Keratinocyte (primary cell): ENCODE measurements around the gene LEKR1. TPM values are rescaled to one million over a fixed set of nuclear protein-coding genes. Genes with fewer than 3 reads are reported as not detected.
A peak's percentile ranks its signal among the peaks of the same experiment; 100 is the strongest.
"Not testable (repeated sequence)": the region's sequence is repeated elsewhere in the genome, so short reads cannot be mapped to it uniquely, and the experiment has no call there.

Experiments
- DNase-seq: peaks from one replicate; pipeline ENCODE4 v3.0.0-alpha.2; 2011; ENCODE audit warnings: low read depth, missing footprints, low spot score
- FAIRE-seq: peaks from 2 replicates; lab custom pipeline; 2011; peaks lifted over from hg19 to GRCh38; lab: Jason Lieb, UNC
- H2AFZ ChIP-seq: 2 replicates; pipeline ENCODE4 v1.6.0; 2012; ENCODE audit warnings: low read length, control low read depth, inconsistent platforms; ENCODE audit not compliant: control insufficient read depth
- H3K27ac ChIP-seq: 2 replicates; pipeline ENCODE4 v1.5.1; 2011; ENCODE audit warnings: low read length; ENCODE audit not compliant: control insufficient read depth, insufficient read depth
- H3K27me3 ChIP-seq: 3 replicates; pipeline ENCODE4 v1.6.0; 2011; ENCODE audit warnings: low read length; ENCODE audit not compliant: control insufficient read depth, insufficient read depth; ENCODE audit errors: extremely low read depth
- H3K36me3 ChIP-seq, 2 experiments: 2 replicates in 1 of 2; 3 replicates in 1 of 2; pipeline ENCODE4 v1.5.1; 2011; ENCODE audit warnings: low read length in 2 of 2, mild to moderate bottlenecking in 1 of 2; ENCODE audit not compliant: control insufficient read depth in 2 of 2, insufficient read depth in 2 of 2; ENCODE audit errors: extremely low read depth in 1 of 2
- H3K4me1 ChIP-seq: 3 replicates; pipeline ENCODE4 v1.5.1; 2011; ENCODE audit warnings: low read length; ENCODE audit not compliant: control insufficient read depth, insufficient read depth; ENCODE audit errors: extremely low read depth
- H3K4me2 ChIP-seq: 3 replicates; pipeline ENCODE4 v1.6.0; 2011; ENCODE audit warnings: low read depth, low read length; ENCODE audit not compliant: control insufficient read depth, insufficient read depth; ENCODE audit errors: extremely low read depth
- H3K4me3 ChIP-seq, 3 experiments: fragments of 200-600 bp in 1 of 3; sonication (generic) in 1 of 3; 2 replicates in 2 of 3; 3 replicates in 1 of 3; pipeline ENCODE4 v1.5.1; 2011 to 2016; ENCODE audit warnings: low read length in 3 of 3, mild to moderate bottlenecking in 3 of 3, control low read depth in 2 of 3, inconsistent platforms in 1 of 3, low read depth in 1 of 3, mixed read lengths in 1 of 3, mixed run types in 1 of 3, moderate library complexity in 1 of 3; ENCODE audit not compliant: control insufficient read depth in 2 of 3, insufficient read depth in 2 of 3; ENCODE audit errors: extremely low read depth in 1 of 3
- H3K79me2 ChIP-seq: 2 replicates; pipeline ENCODE4 v1.6.0; 2012; ENCODE audit warnings: low read length; ENCODE audit not compliant: control insufficient read depth, insufficient read depth
- H3K9ac ChIP-seq: 3 replicates; pipeline ENCODE4 v1.6.0; 2011; ENCODE audit warnings: low read length; ENCODE audit not compliant: control insufficient read depth, insufficient read depth; ENCODE audit errors: extremely low read depth
- H3K9me1 ChIP-seq: 3 replicates; pipeline ENCODE4 v1.6.0; 2011; ENCODE audit warnings: low read length; ENCODE audit not compliant: control insufficient read depth, insufficient read depth; ENCODE audit errors: extremely low read depth
- H3K9me3 ChIP-seq: 2 replicates; pipeline ENCODE4 v1.5.1; 2012; ENCODE audit warnings: low read depth, low read length; ENCODE audit not compliant: control insufficient read depth
- H4K20me1 ChIP-seq: 3 replicates; pipeline ENCODE4 v1.6.0; 2011; ENCODE audit warnings: low read length; ENCODE audit not compliant: control insufficient read depth, insufficient read depth; ENCODE audit errors: extremely low read depth
- CTCF ChIP-seq, 3 experiments: IDR thresholded peaks in 1 of 3; conservative IDR thresholded peaks in 1 of 3; optimal IDR thresholded peaks in 1 of 3; 2 replicates in 2 of 3; 3 replicates in 1 of 3; pipeline versions ENCODE3 to v1.5.1; 2011; ENCODE audit warnings: low read length in 3 of 3, mild to moderate bottlenecking in 3 of 3, moderate library complexity in 2 of 3, control low read depth in 1 of 3, inconsistent platforms in 1 of 3; ENCODE audit not compliant: insufficient read depth in 2 of 3; ENCODE audit errors: extremely low read depth in 1 of 3
- EZH2 ChIP-seq: IDR thresholded peaks from one replicate; pipeline ENCODE4 v1.6.1; 2012; ENCODE audit warnings: inconsistent platforms, mild to moderate bottlenecking, low read length, moderate library complexity
- dilution Hi-C: fragments of 300-500 bp; cut with MboI; formaldehyde crosslinking; loops from one replicate; pipeline ENCODE4 v1.7.0; 2020; ENCODE audit warnings: low sequenced_read_pairs; ENCODE audit not compliant: extremely low pct_ligation_motif_present
- polyA plus RNA-seq, 5 experiments: library from polyadenylated mRNA; depleted of rRNA in 3 of 5; stranded (reverse) in 3 of 5; stranded (forward) in 1 of 5; unstranded in 1 of 5; fragments of >200 nt; gene quantifications; 1 replicate in 1 of 5; 2 replicates in 3 of 5; 3 replicates in 1 of 5; pipeline versions ENCODE4 v1.2.1 to v1.2.3, GENCODE V29; 2011 to 2012; ENCODE audit warnings: missing spikeins in 2 of 5, low read depth in 1 of 5, low replicate concordance in 1 of 5

The LEKR1 gene
- polyA plus RNA-seq, 1 donor (not counting 4 experiments of a cell fraction or from before 2014, with no cell fraction given), result 0.63 TPM

GRCh38 chr3:156795890-156796481 lies 30.2 kb upstream of the LEKR1 start:
- no peak overlapping the region for H3K27ac ChIP-seq
- H3K36me3 ChIP-seq, result peaks cover 2 to 4% of the 10 kb centered on the region in 2 experiments
- no peak for TF ChIP-seq EZH2
- no peak for TF ChIP-seq CTCF (optimal IDR thresholded peaks at IDR 0.05 in 1 of 3, IDR thresholded peaks at IDR 0.05 in 1 of 3, conservative IDR thresholded peaks at IDR 0.05 in 1 of 3; ENCODE audit: extremely low read depth in 1 of 3, insufficient read depth in 2 of 3, low read length in 3 of 3)
- H3K9ac ChIP-seq, result no peak overlapping the region
- peaks cover 15% of the 10 kb centered on the region for H3K4me1 ChIP-seq
- no peaks in the 10 kb centered on the region for H3K9me3 ChIP-seq
- H3K79me2 ChIP-seq, result peaks cover 12% of the 10 kb centered on the region
- H4K20me1 ChIP-seq, result no peaks in the 10 kb centered on the region
- H2AFZ ChIP-seq, result no peak overlapping the region
- no peaks in the 10 kb centered on the region for H3K9me1 ChIP-seq
- no peak for DNase-seq
- dilution Hi-C loops, result no loop called here
- no peaks in the 10 kb centered on the region for H3K27me3 ChIP-seq
- H3K4me2 ChIP-seq, result no peak overlapping the region
- peak; percentile 43 for FAIRE-seq
- no peak overlapping the region for H3K4me3 ChIP-seq

GRCh38 chr3:156797368-156797767 lies 28.8 kb upstream of the LEKR1 start:
- Histone ChIP-seq H3K36me3 (peaks cover 2 to 4% of the 10 kb centered on the region in 2 experiments), H3K79me2 (peaks cover 6% of the 10 kb centered on the region), H3K27ac (no peak overlapping the region), H3K9me1 (no peaks in the 10 kb centered on the region), H3K4me1 (peaks cover 7% of the 10 kb centered on the region), H3K9me3 (no peaks in the 10 kb centered on the region), H3K4me3 (no peak overlapping the region), H2AFZ (no peak overlapping the region), H3K4me2 (no peak overlapping the region), H3K9ac (no peak overlapping the region), H3K27me3 (no peaks in the 10 kb centered on the region), H4K20me1 (no peaks in the 10 kb centered on the region)
- TF ChIP-seq EZH2 (no peak), CTCF (optimal IDR thresholded peaks at IDR 0.05 in 1 of 3, IDR thresholded peaks at IDR 0.05 in 1 of 3, conservative IDR thresholded peaks at IDR 0.05 in 1 of 3; ENCODE audit: extremely low read depth in 1 of 3, insufficient read depth in 2 of 3, low read length in 3 of 3) (no peak)
- dilution Hi-C loops, result no loop called here
- FAIRE-seq, result no peak
- DNase-seq, result no peak

- H4K20me1 ChIP-seq, H3K9me3 ChIP-seq, H2AFZ ChIP-seq, H3K9me1 ChIP-seq, H3K9ac ChIP-seq, H3K79me2 ChIP-seq, dilution Hi-C loops, H3K36me3 ChIP-seq, H3K4me3 ChIP-seq, DNase-seq, H3K4me1 ChIP-seq, H3K27me3 ChIP-seq, H3K4me2 ChIP-seq, FAIRE-seq, H3K27ac ChIP-seq: not testable (repeated sequence)
Observed at GRCh38 chr3:156800287-156800686, 25.9 kb upstream of the LEKR1 start.
